Upper lobe of left lung (tissue), 6 donors: ENCODE measurements around the gene ADAMTS13. TPM values are rescaled to one million over a fixed set of nuclear protein-coding genes. Genes with fewer than 3 reads are reported as not detected.
A peak's percentile ranks its signal among the peaks of the same experiment; 100 is the strongest.

Experiments used
- ATAC-seq, 2 donors: fragments of 200-7000 bp; cut with Tn5 transposase; one replicate each; pipeline ENCODE4 v1.9.1; 2022; ENCODE audit warnings: mild to moderate bottlenecking in 2 of 2, moderate library complexity in 2 of 2; ENCODE audit not compliant: low FRiP score in 2 of 2
- DNase-seq, 2 donors: peaks; one replicate each; pipeline ENCODE4 v3.0.0-alpha.2; 2019 to 2020
- H3K27ac ChIP-seq, 4 donors: fragments of 200-600 bp; sonication (generic); one replicate each; pipeline ENCODE4 v1.5.1; 2016 to 2019
- H3K27me3 ChIP-seq, 4 donors: fragments of 200-600 bp; sonication (generic); one replicate each; pipeline ENCODE4 v1.5.1; 2017 to 2019
- H3K36me3 ChIP-seq, 4 donors: fragments of 200-600 bp; sonication (generic); one replicate each; pipeline ENCODE4 v1.5.1; 2016 to 2019
- H3K4me1 ChIP-seq, 4 donors: fragments of 200-600 bp; sonication (generic); one replicate each; pipeline ENCODE4 v1.5.1; 2018 to 2019
- H3K4me3 ChIP-seq, 4 donors: fragments of 200-600 bp; sonication (generic); one replicate each; pipeline ENCODE4 v1.5.1; 2017 to 2019; ENCODE audit warnings: mild to moderate bottlenecking in 2 of 4, moderate library complexity in 1 of 4
- H3K9me3 ChIP-seq, 4 donors: fragments of 200-600 bp; sonication (generic); one replicate each; pipeline ENCODE4 v1.5.1; 2018 to 2019
- CTCF ChIP-seq, 6 experiments: fragments of 450-650 bp in 4 of 6; fragments of 200-600 bp in 2 of 6; sonication (generic) in 2 of 6; IDR thresholded peaks; one replicate each; pipeline ENCODE4 v1.5.1; 2016 to 2019; ENCODE audit warnings: antibody characterized with exemption in 6 of 6
- EP300 ChIP-seq, 4 donors: sonication (generic); formaldehyde crosslinking; IDR thresholded peaks; one replicate each; pipeline ENCODE4 v1.5.1; 2017; ENCODE audit warnings: antibody characterized with exemption in 4 of 4, control low read depth in 2 of 4
- POLR2A ChIP-seq, 4 donors: fragments of 450-650 bp; IDR thresholded peaks; one replicate each; pipeline ENCODE4 v1.5.1; 2016 to 2017; ENCODE audit warnings: antibody characterized with exemption in 4 of 4, mild to moderate bottlenecking in 2 of 4
- POLR2AphosphoS5 ChIP-seq, 2 donors: sonication (generic); formaldehyde crosslinking; IDR thresholded peaks; one replicate each; pipeline ENCODE4 v1.5.1; 2017; ENCODE audit warnings: antibody characterized with exemption in 2 of 2
- WGBS, 2 donors: methylation state at CpG; one replicate each; pipeline ENCODE4 v1.1.5; 2017 to 2018; 5-methylcytosine and 5-hydroxymethylcytosine counted together
- total RNA-seq, 6 donors: library from RNA; depleted of rRNA in 4 of 6; stranded (reverse); fragments of >200 nt in 4 of 6; gene quantifications; one replicate each; pipeline versions ENCODE4 v1.1.0 to v1.2.1, GENCODE V29; 2016 to 2021
- donor health status: DM: no; HTN: no; CAD: no; lungs with moderate emphysema.
- donor health status: DM: no; HTN: yes; CAD: no; lungs with severe emphysema.

Gene ADAMTS13
- total RNA-seq, 6 donors from 2014 or later, result 1.4 to 9.4 (median 2.5) TPM

DNA sequence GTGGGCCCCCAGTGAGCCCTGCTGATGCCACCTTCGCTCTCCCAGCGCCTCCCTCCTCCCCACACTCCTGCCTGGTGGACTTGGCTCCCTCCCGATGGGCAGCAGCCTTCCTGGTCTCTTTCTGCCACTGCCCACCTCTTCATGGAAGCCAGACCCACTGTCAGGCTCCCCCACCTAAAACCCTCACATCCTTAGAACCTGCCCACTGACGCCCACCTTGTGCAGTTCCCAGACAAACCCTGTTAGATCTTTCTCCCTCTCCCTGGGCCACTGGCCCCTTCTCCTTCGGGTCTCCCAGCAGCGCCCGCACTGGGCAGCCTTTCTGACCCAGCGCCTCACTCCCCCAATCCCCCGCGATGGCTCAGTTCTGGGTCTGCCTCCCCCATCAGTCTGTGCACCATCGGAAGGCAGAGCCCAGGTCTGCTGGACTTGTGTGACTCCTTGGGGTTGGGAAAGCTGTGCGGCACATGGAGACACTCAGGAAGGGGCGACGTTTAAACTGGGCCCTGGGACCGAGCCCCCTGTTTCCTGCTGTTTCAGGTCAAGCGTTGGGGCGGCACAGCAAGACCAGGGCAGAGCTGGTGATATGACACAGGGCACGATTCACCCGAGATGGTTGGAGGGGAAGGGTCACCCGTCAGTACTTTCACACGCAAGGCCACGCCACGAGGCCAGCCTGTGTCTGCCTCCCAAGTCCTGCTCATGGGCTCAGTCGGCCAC, 85.2 kb downstream of the ADAMTS13 start:
- DNase-seq (no peak), ATAC-seq (no peak)
- Histone ChIP-seq H3K27ac (peak overlapping the region in 2 of 4 donors; percentile 10 to 75), H3K4me3 (no peak overlapping the region), H3K9me3 (peaks cover 1 to 4% (median 2%) of the 10 kb centered on the region in 4 donors), H3K4me1 (peaks cover 13 to 33% (median 14%) of the 10 kb centered on the region in 4 donors), H3K36me3 (no peaks in the 10 kb centered on the region), H3K27me3 (no peaks in the 10 kb centered on the region)
- 94 to 95% methylated on average over 24 of the region's 24 CpGs for WGBS, 2 donors
- TF ChIP-seq EP300 (IDR thresholded peaks at IDR 0.05), result no peak

- ATAC-seq (no peak), DNase-seq (no peak)
- Histone ChIP-seq H3K36me3 (no peaks in the 10 kb centered on the region), H3K9me3 (no peaks in the 10 kb centered on the region), H3K4me1 (peaks cover 13 to 33% (median 14%) of the 10 kb centered on the region in 4 donors), H3K27me3 (no peaks in the 10 kb centered on the region), H3K27ac (no peak overlapping the region), H3K4me3 (no peak overlapping the region)
- no peak for TF ChIP-seq EP300 (IDR thresholded peaks at IDR 0.05)
- no peak for TF ChIP-seq POLR2A (IDR thresholded peaks at IDR 0.05)
- no peak for TF ChIP-seq CTCF (IDR thresholded peaks at IDR 0.05)
- TF ChIP-seq POLR2AphosphoS5 (IDR thresholded peaks at IDR 0.05), result no peak
- 94% methylated on average over 8 of the region's 8 CpGs; no CpG with 5 or more reads in 1 of the 2 donors for WGBS, 2 donors
These were observed 85.9 kb downstream of the ADAMTS13 start for GRCh38 chr9:133508046-133508445.

Other genes starting within 250 kb of the ADAMTS13 start
- not detected for gene OBP2B, start 213.1 kb upstream of the ADAMTS13 start, total RNA-seq
- 10 to 100 TPM in 5 of 6 donors, 1 to 10 TPM in 1; 7.6 to 84.9 (median 35.4) TPM for gene ABO, start 147.2 kb upstream of the ADAMTS13 start, total RNA-seq
- gene SURF6, start 86.2 kb upstream of the ADAMTS13 start, total RNA-seq, result 10 to 100 TPM; 16.6 to 30.4 (median 24.7) TPM
- gene MED22, start 74.2 kb upstream of the ADAMTS13 start, total RNA-seq, result 10 to 100 TPM; 28.1 to 41.0 (median 30.5) TPM
- gene RPL7A, start 74.1 kb upstream of the ADAMTS13 start, total RNA-seq, result 1,000 to 10,000 TPM in 4 of 6 donors, 100 to 1,000 TPM in 2; 840 to 1,613 (median 1,352) TPM
- gene SURF1, start 65.9 kb upstream of the ADAMTS13 start, total RNA-seq, result 10 to 100 TPM; 25.1 to 64.8 (median 45.5) TPM
- 10 to 100 TPM; 18.1 to 31.5 (median 21.7) TPM for gene SURF2, start 65.8 kb upstream of the ADAMTS13 start, total RNA-seq
- 100 to 1,000 TPM in 5 of 6 donors, 10 to 100 TPM in 1; 66.0 to 208 (median 137) TPM for gene SURF4, start 46.3 kb upstream of the ADAMTS13 start, total RNA-seq
- 1 to 10 TPM in 3 of 6 donors, under 1 TPM in 1, not detected in 2; 0.59 to 3.1 (median 1.6) TPM for gene STKLD1, start 46.0 kb upstream of the ADAMTS13 start, total RNA-seq
- 10 to 100 TPM; 14.7 to 34.3 (median 23.1) TPM for gene REXO4, start 4.4 kb upstream of the ADAMTS13 start, total RNA-seq
- gene CACFD1, start 37.6 kb downstream of the ADAMTS13 start, total RNA-seq, result 10 to 100 TPM; 31.1 to 52.8 (median 38.5) TPM
- 10 to 100 TPM in 2 of 6 donors, 1 to 10 TPM in 4; 5.2 to 17.2 (median 7.5) TPM for gene SLC2A6, start 56.7 kb downstream of the ADAMTS13 start, total RNA-seq
- not detected for gene MYMK, start 102.6 kb downstream of the ADAMTS13 start, total RNA-seq
- gene ADAMTSL2, start 112.3 kb downstream of the ADAMTS13 start, total RNA-seq, result 10 to 100 TPM in 4 of 6 donors, 1 to 10 TPM in 2; 1.4 to 34.8 (median 19.2) TPM
- not detected for gene FAM163B, start 187.0 kb downstream of the ADAMTS13 start, total RNA-seq
- under 1 TPM in 1 of 6 donors, not detected in 5; 0.27 TPM for gene DBH, start 214.0 kb downstream of the ADAMTS13 start, total RNA-seq